Measurements from ENCODE around the gene EIF1B.

DNA sequence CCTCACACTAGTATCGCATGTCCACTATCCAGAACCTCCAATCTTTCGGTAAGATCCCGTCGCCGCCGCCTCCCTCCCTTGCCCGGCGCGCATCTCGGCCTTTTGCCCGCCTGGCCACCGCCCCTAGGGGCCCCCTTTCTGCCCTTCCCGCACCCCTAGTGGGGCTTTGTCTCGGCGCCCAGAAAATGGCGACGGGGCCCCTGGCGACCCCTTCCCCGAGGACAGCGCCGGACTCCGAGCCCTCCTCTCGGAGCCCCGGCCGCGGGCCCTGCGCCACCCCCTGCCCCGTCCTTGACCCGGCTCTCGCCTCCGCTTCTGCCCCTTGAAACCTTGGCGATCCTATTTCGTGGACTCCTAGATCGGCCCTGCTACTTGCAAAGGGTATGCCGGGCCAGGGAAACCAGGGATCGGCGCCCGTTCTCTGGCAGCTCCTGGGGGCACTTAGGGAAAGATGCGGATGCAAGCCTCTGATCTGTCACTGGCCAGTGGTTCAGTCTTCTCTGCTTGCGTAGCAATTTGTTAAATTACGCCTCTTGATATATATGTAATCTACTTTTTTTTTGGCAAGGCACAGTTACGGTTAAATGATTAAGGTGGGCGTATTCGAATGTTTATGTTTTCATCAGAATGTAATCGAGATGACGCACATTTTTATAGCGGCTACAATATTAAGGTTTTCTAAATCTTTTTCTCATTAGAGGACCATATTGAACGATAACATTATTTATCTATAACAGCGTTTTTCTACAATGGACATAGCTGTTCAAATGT, 603 bp downstream of the EIF1B start:
- TF ChIP-seq POLR2A (IDR thresholded peaks at IDR 0.05; ENCODE audit: extremely low read depth, insufficient read length), result no peak
- TF ChIP-seq, protein P1, sequence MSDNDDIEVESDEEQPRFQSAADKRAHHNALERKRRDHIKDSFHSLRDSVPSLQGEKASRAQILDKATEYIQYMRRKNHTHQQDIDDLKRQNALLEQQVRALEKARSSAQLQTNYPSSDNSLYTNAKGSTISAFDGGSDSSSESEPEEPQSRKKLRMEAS (IDR thresholded peaks at IDR 0.05; ENCODE audit: low read depth, low read length), result no peak
